HG03571 (cell line): ENCODE results near the gene TOGARAM2.

ENCODE experiments used
- ATAC-seq: cut with Tn5 transposase; IDR thresholded peaks from one replicate; pipeline ENCODE4 v1.9.1; 2021; ENCODE audit not compliant: unreplicated experiment

The TOGARAM2 gene

DNA sequence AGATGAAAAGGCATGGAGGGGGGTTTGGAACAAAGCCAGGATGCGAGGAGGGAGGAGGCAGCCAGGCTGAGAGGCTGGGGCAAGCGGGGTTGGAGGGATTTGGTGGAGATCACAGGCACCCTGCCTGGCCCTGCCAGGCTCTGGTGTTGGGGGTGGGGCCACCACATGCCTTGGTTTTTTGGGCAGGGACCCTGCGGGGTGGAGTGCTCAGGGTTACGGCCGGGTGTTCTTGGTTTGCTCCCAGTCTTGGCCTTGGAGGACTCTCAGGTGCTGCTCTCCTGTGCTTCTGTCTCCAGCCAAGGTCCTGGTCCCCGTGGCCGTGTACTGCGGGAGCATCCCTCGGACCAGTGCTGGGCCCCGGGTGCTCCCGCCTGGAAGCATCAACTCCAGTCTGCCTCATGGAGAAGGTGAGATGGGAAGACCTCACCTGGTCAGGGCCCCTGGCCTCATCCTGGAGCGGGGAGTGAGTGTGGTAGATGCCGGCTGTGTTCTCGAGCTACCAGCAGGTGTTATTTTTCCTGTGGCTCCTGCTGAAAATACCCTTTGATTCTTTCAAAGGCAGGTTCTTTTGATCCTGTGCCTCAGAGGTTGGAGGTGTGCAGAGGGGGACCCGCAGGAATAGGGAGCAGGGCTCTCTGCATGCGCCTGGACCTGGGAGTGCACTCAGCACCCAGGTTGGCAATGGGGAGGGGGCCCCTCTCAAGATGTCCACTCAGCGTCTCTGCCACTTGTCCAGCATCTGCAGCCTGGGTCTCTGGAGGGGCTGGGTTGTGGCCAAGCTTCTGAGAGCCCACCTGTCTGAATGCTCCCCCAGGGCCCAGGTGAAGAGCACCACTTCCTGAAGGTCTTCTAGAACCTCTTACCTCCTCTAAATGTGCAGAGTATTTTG is 17.0 kb downstream of the TOGARAM2 start:
- ATAC-seq, result no peak

DNA sequence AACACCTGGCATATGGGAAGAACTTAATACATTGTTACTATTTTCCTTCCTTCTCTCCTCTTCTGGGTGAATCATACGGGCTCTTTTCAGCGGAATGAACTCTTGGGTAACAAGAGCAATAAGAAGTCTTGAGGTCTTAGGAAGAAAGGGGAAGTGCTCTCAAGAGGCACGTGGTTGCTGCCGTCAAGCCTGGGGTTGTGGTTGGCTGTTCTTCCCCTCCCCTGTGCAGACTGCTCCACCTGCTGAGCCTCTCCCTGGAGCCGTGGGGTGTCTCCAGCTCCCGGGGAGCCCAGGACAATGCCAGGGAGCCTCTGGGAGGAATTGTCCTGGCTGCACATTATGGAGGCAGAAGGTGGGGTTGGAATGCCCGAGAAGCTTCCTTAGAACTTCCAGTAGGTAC is 19.4 kb downstream of the TOGARAM2 start:
- peak; percentile 79 for ATAC-seq

DNA sequence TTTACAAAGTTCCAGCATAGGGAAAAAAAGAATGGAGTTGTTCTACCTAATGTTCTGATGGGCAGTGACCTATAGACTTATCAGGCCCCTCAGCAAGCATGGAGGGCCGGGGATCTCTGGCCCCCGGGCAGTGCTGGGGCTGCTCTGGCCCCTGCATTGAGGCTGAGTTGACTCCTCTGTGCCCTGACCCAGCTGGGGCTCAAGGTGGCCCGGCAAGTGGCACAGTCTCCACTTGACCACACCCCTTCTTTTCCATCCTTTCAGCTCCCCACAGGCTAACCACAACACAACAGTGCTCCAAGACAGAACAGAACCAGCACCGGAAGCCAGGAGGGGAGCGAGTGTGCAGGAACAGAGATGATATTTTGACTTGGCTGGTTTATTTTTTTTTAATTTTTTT is 19.9 kb downstream of the TOGARAM2 start:
- ATAC-seq, result no peak

DNA sequence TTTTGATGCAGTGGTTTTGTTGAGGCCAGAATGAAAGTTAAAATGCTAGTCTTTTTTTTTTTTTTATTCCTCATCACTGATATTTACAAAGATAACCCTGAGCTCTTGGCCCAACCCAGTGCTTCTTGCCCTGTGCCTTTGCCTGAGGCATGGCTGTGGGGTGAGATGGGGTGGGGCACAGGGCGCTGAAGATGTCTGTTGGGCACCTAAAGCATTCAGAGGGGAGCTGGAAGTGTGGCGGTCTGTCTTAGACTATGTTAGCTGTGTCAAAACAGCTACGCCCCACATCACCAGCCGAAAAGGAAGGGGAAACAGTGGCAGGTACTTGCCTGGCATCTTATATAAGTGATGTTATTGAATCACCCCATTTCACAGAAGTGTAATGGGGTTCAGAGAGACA is 20.7 kb downstream of the TOGARAM2 start:
- no peak for ATAC-seq

DNA sequence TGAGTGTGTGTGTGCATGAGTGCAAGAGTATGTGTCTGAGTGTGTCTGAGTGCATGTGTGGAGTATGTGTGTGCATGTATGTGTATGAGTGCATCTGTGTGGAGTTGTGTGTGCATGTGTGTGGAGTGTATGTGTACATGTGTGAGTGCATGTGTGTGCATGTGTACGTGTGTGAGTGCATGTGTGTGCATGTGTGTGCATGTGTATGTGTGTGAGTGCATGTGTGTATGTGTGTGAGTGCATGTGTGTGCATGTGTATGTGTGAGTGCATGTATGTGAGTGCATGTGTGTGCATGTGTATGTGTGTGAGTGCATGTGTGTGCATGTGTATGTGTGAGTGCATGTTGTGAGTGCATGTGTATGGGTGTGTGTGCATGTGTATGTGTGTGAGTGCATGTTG is 23.7 kb downstream of the TOGARAM2 start:
- no peak for ATAC-seq

DNA sequence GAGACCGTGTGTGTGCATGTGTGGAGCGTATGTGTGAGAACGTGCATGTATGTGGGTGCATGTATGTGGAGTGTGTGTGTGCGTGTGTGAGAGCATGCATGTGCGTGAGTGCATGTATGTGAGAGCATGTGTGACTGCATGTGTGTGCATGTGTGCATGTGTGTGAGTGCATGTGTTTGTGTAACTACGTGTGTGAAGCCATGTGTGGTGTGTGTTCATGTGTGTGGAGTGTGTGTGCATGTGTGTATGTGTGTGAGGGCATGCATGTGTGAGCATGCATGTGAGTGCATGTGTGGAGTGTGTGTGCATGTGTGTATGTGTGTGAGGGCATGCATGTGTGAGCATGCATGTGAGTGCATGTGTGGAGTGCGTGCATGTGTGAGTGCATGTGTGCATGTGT is 24.2 kb downstream of the TOGARAM2 start:
- ATAC-seq, result no peak

DNA sequence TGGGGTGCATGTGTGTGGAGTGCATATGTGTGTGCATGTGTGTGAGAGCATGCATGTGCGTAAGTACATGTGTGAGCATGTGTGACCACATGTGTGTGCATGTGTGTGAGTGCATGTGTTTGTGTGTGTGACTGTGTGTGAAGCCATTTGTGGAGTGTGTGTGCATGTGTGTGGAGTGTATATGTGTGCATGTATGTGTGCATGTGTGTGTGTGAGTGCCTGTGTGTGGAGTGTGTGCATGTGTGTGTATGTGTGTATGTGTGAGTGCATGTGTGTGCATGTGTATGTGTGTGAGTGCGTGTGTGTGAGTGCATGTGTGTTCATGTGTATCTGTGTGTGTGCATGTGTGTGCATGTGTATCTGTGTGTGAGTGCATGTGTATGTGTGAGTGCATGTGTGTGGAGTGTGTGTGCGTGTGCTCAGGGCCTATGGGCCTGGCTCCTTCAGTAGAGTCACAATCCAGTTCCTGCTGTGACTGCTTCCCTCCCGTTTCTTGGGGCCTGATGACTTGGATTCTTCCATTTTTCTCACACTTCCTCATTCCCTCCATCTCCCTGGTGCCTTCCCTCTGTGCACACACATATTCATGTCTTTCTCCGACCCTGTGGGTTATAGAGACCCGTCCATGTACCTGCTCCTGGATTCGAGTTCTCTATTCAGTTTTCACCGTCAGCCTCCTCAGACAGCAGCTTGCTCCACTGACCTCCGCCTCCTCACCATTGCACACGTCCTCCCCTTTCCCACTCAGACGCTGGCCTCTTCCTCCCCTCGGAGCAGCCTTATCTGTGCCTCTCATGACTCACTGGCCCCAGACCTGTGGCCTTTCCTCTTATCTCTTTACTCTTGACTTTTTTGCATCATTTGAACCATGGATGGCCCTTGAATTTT is 25.2 kb downstream of the TOGARAM2 start:
- no peak for ATAC-seq

DNA sequence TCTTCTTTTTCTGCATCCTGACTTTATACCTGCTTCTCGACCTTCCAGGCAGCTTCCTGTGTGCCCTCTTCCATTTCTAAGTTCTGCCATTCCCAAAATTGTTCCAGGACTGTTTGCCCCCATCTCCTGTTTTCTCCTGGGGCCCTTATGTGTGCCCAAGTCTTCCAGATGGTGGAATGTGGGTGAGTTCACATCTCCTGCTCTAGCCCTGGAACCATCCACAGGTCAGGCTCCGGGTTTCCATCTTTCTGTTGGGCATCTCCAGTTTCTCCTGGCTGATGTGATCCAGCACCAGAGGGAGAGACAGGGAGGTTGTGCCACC is 25.8 kb downstream of the TOGARAM2 start:
- ATAC-seq, result no peak

DNA sequence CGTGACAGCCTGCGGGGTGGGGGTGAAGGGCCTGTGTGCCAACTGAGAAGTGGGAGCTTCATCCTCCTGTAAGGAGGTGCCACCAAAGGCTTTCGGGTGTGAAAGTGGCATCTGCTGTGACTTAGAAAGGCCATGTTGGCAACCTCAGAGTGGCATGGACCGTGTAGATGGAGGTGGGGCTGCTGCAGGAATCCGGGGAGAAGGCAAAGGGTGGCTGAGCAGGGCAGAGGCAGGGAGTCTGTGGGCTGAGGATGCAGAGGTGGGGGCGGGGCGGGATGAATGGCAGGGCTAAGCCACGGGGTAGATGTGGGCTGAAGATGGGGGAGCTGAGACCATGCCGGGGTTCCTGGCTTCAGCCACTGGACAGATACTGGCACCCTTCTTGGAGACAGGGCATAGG is 28.2 kb downstream of the TOGARAM2 start:
- ATAC-seq, result no peak

DNA sequence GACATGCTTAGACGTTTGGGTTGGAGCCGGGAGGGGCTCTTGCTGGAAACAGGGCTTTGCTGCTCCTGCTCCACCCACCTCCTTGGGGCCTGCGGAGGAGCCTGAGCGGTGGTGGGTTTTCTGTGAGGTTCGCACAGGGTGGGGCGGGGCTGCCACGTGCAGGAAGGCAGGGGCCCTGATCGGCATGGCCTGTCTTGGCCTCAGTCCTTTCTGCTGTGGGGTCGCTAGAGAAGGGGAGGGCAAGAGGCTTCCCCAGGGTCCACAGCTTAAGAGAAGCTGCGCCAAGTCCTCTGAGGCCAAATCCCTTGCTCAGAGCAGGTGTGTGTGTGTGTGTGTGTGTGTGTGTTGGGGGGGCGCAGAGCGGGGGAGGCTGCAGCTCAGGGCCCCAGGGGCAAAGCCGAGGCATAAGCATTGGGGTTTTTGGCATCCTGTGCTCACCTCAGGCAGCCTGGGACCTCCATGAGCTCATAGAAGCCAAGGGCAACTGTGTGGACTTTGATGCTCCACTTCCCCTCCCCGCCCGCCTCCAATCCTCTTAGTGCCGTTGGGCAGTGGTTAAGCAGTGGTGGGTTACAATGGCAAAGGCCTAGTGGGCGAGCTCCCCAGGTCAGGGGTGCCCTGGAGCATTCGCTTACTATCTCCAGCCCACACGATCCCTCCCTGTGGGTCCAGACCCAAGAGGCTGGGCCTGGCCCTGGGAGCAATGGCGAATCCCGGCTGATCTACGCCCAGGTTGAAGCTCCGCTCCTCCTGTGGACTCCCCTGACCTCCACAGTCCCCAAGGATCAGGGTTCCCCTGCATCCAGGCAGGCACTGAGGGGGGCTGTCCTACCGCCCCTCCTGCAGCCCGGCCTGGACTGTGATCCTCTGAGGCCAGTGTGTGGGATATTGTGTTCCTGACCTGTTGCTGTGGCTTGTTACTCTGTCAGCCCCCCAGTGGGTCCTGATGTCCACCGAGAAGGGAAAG is 28.9 kb downstream of the TOGARAM2 start:
- no peak for ATAC-seq

DNA sequence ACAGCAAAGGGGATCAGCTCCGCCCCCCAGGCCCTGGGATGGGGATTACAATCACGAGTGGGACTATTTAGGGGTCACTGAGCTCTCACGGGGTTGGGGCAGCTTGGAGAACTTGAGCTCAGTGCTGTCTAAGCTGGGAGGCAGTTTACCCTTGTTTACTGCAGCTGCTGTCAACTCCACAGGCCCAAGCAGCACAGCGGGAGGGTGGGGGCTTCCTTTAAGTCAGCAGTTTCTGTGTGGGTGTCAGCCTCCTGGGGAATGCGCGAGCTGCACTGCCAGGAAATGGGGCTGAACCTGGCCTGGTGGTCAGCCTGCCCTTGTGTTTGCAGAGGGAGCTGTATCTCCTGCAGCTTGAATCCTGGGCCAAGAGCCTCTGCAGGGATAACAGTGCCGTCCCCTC is 29.8 kb downstream of the TOGARAM2 start:
- no peak for ATAC-seq

DNA sequence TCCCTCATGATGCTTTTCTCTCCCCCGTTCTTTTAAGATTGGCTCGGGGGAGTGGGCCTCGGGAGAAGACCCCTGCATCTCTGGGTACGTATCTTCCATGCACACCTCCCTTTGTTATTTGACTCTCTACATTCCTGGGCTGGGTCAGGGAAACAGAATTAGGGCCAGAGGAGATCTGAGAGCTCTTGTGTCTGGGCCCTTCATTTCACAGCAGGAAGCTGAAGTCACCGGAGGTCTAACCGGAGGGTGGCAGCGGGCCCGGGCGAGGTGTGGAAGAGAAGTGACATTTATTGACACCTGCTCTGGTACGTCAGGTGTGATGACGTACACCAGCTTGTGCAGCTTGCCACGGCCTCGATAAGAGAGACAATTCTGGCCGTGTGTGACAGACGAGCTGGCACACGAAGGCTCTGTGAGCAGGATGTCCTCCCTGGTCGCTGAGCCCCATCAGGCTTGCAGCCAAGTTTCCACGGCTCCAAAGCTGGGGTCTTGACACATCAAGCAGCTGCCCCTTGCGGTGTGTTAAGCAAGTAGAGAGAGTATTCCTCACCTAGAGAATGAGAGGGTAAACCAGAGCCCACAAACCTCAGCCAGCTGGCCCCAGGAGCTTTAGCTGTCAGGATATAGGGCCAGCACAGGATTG is 30.4 kb downstream of the TOGARAM2 start:
- ATAC-seq, result no peak

DNA sequence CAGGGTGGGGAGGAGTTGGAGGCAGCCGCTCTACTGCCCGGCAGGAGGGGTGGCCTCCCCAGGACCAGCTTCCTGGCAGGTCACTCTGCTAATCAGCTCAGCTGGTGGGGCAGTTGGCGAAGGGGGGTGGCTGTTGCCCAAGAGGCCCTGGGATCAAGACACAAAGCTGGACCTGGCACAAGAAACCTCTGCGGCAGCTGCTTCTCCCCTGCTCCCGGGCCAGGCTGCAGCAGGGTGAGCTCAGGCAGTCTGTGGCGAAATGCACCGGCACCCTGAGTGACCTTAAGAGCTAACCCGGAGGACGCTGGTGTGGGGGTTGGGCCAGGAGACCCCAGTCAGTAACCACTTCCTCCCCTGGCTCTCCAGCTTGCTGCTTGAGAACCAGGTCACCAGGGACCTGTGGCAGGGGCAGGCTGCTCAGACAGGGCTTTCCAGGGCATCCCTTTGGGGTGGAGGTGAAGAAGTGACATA is 31.1 kb downstream of the TOGARAM2 start:
- ATAC-seq, result peak; percentile 45

DNA sequence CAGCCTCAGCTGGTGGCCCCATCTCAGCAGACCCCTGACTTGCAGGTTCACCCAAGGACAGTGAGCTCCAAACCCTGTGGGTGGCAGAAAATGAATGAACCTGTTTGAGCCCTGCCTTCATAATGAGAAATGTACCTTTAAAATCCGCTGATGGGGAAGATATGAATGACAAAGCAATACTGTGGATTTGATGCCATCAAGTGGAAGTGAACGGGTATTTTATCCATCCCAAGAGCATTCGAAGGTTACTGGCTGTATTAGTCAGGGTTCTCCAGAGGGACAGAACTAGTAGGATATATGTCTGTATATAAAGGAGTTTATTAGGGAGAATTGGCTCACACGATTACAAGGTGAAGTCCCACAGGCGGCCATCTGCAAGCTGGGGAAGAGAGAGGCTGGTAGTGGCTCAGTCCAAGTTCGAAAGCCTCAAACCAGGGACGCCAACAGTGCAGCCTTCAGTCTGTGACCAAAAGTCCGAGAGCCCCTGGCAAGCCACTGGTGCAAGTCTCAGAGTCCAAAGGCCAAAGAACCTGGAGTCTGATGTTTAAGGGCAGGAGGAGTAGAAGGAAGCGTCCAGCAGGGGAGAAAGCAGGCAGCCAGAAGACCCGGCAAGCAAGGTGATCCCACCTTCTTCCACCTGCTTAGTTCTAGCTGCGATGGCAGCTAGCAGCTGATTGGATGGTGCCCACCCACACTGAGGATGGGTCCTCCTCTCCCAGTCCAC is 32.1 kb downstream of the TOGARAM2 start:
- ATAC-seq, result no peak

DNA sequence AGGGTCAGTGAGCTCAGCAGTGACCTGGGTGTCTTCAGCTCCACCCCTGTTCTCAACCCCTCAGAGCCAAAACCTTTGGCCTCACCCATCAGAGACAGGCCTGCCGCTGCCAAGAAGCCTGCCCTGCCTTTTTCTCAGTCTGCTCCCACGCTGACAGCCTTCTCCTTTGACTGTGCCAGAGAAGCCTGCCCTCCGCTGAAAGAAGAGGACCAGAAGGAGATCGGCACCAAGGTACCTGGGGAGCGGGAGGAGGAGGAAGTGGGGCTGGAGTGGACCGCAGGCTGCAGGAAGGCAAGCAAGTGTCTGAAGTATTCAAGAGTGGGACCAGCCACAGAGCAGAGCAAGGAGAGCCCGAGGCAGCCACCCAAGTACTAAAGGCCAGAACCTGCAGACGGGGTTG is 33.2 kb downstream of the TOGARAM2 start:
- no peak for ATAC-seq

DNA sequence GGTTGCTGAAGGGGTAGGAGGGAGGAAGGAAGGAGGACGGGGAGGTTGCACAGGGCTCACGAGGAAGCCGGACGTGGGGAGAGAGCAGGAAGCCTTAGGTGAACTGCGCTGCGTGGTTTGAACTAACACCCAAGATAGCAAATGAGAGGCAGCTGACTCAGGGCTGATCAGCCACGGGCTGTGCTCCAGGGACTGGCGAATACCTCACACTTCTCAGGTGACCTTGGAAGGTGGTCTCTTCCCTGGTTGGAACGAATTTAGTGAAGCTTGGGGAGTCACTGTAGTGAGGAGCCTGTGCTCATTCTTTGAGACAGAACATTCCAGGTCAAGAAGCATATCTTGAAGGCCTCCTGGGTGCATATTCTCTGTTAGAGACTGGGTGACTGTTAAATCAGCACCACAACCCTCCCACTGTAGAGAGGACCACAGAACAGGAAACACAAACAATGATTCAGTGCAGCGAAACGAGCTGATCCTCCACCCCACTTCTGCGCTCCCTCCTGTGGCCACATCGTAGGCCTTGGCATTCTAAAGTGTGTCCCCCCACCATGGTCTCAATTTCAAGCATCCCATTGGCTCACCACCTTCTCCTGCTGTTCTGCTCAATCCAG is 33.8 kb downstream of the TOGARAM2 start:
- ATAC-seq, result peak; percentile 43

DNA sequence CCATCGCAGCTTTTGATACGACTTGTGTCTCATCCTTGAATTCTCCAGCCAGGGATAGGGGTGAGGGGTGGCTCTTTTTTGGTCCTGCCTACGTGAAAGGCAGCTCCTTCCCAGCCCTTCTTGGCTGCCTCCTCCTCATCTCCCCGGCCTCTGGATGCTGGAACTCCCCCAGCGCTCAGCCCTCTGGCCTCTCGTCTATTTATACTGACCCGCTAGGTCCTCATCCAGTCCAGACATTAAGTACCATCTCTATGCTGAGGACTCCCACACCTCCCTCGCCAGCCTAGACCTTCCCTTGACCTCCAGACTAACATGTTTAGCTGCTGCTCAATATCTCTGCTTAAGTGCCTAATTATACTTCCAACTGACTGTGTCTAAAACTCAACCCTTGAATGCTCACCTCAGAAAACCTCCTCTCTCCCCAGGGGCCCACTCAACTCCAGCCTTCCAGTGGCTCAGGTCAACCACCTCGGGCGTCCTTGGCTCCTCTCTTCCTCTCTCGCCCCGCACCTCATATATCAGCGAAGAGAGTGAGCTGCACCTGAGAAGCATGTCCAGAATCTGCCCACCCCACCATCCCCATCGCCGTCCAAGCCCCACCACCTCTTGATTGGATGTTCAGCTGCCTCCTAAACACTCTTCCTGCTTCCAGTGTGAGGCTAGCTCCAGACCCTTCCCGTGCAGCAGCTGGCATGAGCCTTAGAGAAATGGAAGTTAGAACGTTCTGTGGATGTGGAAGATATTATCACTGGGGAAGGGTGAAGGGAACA is 34.8 kb downstream of the TOGARAM2 start:
- no peak for ATAC-seq

DNA sequence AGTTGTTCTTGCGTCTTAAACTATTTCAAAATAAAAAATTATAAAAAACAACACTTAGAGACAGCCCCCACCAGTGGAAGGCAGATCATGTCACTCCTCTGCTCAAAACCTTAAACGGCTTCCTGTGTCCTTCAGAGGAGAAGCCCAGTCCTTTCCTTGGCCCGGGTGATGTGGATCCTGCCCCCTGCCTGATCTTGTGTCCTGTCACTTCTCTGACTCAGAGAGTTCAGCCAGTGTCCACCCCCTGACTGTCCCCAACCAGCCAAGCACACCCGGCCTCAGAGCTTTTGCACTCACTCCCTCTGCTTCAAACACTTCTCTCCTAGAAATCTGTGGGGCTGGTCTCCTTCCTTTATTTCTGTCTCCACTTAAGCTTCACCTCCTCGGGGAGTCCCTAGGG is 35.4 kb downstream of the TOGARAM2 start:
- ATAC-seq, result no peak
